Cerebellar cortex (tissue), 1 donor: ENCODE measurements around the gene SERPINE1.

Source experiments
- DNase-seq: peaks from one replicate; pipeline ENCODE4 v3.0.0-alpha.2; 2015; ENCODE audit warnings: low spot score

The SERPINE1 gene

GRCh38 chr7:101170617-101171441, 43.9 kb downstream of the SERPINE1 start:
- no peak for DNase-seq

DNA sequence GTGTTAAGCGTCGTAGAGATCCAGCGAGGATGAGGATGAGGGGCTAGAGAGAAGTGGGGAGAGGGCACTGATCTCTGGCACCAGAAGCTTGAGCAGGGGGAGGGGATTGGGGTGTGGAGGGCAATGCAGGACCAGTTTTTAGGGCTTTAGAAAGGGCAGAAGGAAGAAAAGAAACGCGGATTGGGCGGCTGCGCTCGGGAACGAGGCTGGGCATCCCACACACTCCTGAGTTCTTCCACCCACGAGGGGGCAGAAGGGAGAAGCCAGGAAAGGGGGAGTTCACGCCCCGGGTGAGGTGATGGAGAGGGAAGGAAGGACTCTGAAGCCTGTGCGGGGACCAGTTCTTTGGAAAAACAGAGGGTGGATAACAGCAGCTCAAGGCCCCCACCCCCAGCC, 44.5 kb downstream of the SERPINE1 start:
- no peak for DNase-seq

- DNase-seq = no peak
Measured at GRCh38 chr7:101172005-101172853, 45.3 kb downstream of the SERPINE1 start.

DNA sequence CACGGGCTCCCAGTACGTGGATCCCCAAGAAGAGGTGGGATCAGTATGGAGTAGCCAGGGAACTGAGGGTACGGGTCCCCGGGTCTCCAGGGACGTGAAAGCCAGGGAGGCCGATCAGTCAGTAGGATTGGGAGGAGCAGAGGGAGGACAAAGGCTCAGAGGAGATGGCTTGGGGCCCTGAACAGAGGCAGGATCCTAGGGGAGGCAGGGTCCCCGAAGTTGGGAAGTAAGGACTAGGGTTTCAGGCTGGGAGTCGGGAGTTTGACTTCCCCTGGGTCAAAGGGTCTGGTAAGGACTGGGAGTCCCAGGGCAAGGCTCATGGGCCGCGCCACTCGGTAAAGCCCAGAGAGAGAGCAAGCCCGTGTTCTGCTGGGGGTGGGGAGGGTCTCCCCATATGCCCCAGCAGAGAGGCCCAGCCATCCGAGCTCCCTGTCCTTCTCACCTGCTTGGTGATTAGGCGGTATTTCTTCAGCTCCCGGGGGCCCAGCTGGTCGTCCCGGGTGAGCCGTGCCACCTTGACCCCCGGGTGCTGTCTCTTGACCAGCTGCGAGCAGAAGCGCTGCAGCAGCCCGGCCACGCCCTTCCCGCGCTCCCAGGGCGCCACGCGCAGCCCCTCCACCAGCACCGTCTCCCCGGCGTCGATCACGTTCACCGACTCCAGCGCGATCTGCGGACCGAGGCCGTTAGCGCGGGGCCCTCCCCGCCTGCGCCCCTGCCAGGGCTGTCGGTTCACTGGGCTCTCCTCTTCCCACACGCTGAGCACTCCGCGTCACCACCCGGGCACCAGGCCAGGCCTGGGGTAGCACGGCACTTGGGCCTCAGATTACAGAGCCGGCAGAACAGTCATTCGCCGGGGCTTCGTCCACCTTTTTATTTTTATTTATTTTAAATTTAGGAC, 46.2 kb downstream of the SERPINE1 start:
- DNase-seq = no peak

GRCh38 chr7:101173752-101174244, 46.9 kb downstream of the SERPINE1 start:
- DNase-seq = no peak

- no peak for DNase-seq
Measured at GRCh38 chr7:101174322-101174854, 47.5 kb downstream of the SERPINE1 start.

DNA sequence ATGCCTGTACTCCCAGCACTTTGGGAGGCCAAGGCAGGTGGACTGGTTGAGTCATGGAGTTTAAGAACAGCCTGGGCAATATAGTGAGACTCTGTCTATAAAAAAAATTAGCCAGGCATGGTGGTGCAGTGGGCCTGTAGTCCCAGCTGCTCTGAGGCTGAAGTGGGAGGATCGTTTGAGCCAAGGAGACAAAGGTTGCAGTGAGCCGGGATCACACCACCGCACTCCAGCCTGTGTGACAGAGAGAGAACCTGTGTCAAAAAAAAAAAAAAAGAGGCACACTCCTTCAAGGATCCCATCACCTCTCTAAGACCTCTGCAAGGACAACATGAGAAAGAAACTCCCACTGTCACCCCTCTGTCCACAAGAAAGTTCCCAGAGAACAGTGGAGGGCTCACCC, 48.8 kb downstream of the SERPINE1 start:
- no peak for DNase-seq

GRCh38 chr7:101177644-101178043, 50.7 kb downstream of the SERPINE1 start:
- no peak for DNase-seq

DNA sequence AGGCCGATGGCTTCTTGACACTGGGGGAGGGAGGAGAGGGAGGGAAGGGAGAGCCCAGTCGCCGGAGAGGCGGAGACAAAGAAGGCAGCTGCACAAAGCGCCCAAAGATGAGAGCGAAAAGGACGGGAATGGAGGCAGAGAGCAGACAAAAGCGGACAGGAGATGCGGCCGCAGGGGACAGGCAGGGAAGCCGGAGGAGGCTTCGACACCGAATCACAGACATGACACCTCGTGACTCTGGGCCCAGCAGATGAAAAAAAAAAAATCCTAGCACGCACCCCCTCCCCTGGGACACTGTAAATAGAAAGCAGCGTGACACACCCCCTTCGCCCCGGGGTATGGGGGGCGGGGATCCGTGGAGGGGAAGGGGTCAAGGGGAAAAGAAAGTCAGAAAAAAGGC, 52.2 kb downstream of the SERPINE1 start:
- DNase-seq = no peak

GRCh38 chr7:101179713-101180112, 52.8 kb downstream of the SERPINE1 start:
- DNase-seq = no peak

- DNase-seq = no peak
Measured at GRCh38 chr7:101180130-101180755, 53.3 kb downstream of the SERPINE1 start, which contains the start of gene NAT16. NAT16 (minus strand) TSS chr7:101180293; CDS start chr7:101174807, 5,486 bp downstream.

GRCh38 chr7:101185258-101185839, 58.4 kb downstream of the SERPINE1 start:
- DNase-seq = no peak

DNA sequence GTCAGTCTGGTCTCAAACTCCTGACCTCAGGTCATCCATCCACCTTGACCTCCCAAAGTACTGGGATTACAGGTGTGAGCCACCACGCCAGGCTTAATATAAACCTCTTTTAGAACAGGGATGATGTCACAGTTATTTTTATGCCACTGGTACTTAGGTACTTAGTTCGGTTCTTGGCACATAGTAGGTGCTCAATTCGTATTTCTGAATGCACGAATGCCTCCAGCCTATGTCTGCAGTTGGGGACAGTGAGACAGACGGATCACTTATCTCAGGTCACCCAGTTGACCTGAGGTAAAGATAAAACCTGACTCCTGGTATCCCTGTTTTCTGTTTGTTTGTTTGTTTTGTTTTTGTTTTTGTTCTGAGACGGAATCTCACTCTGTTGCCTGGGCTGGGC, 59.3 kb downstream of the SERPINE1 start:
- DNase-seq = no peak

GRCh38 chr7:101186844-101187428, 60.0 kb downstream of the SERPINE1 start:
- DNase-seq = no peak
